COLO829 (cell line): ENCODE measurements around the gene CCSER2.

ENCODE experiments used
- DNase-seq: peaks from one replicate; pipeline ENCODE4 v3.0.0; 2012; ENCODE audit warnings: low spot score

CCSER2 gene

GRCh38 chr10:84348447-84348846 is 20.1 kb downstream of the CCSER2 start:
- DNase-seq: no peak

GRCh38 chr10:84348860-84349259 is 20.5 kb downstream of the CCSER2 start:
- DNase-seq: peak; percentile 20

- DNase-seq: peak; percentile 37
These were observed 24.0 kb downstream of the CCSER2 start for GRCh38 chr10:84352251-84352842.

GRCh38 chr10:84353052-84353803 is 24.8 kb downstream of the CCSER2 start:
- DNase-seq: no peak

- no peak for DNase-seq
These were observed 26.2 kb downstream of the CCSER2 start for GRCh38 chr10:84354623-84355022.

- DNase-seq: no peak
These were observed 26.7 kb downstream of the CCSER2 start for GRCh38 chr10:84355106-84355505.

GRCh38 chr10:84356928-84357327 is 28.5 kb downstream of the CCSER2 start:
- no peak for DNase-seq

GRCh38 chr10:84358743-84359142 is 30.4 kb downstream of the CCSER2 start:
- no peak for DNase-seq

- DNase-seq: no peak
These were observed 32.4 kb downstream of the CCSER2 start for GRCh38 chr10:84360637-84361365.

GRCh38 chr10:84365335-84365881 is 37.0 kb downstream of the CCSER2 start:
- DNase-seq: no peak

GRCh38 chr10:84366041-84366440 is 37.7 kb downstream of the CCSER2 start:
- DNase-seq: no peak

GRCh38 chr10:84367256-84367655 is 38.9 kb downstream of the CCSER2 start:
- no peak for DNase-seq

GRCh38 chr10:84368828-84369227 is 40.4 kb downstream of the CCSER2 start:
- no peak for DNase-seq

GRCh38 chr10:84370283-84370682 is 41.9 kb downstream of the CCSER2 start:
- DNase-seq: no peak

- DNase-seq: no peak
These were observed 43.6 kb downstream of the CCSER2 start for GRCh38 chr10:84371944-84372343.

GRCh38 chr10:84373000-84373399 is 44.6 kb downstream of the CCSER2 start:
- DNase-seq: no peak

GRCh38 chr10:84374455-84374854 is 46.1 kb downstream of the CCSER2 start:
- DNase-seq: no peak

- peak; percentile 1 for DNase-seq
These were observed 46.6 kb downstream of the CCSER2 start for GRCh38 chr10:84375011-84375410.

GRCh38 chr10:84375881-84376280 is 47.5 kb downstream of the CCSER2 start:
- DNase-seq: no peak

GRCh38 chr10:84388148-84388547 is 59.8 kb downstream of the CCSER2 start:
- no peak for DNase-seq

GRCh38 chr10:84390364-84390763 is 62.0 kb downstream of the CCSER2 start:
- no peak for DNase-seq

- DNase-seq: no peak
These were observed 62.9 kb downstream of the CCSER2 start for GRCh38 chr10:84391326-84391725.

GRCh38 chr10:84392181-84392580 is 63.8 kb downstream of the CCSER2 start:
- no peak for DNase-seq
